Measurements from ENCODE around the gene PJVK. TPM values are rescaled to one million over a fixed set of nuclear protein-coding genes. Genes with fewer than 3 reads are reported as not detected.
A peak's percentile ranks its signal among the peaks of the same experiment; 100 is the strongest.

Gene PJVK
- total and polyA plus RNA-seq, 2 of the 13 experiments (the other 11 are each of a cell fraction or from before 2014, with no cell fraction given) = 1.2 to 2.6 TPM

- 0 out of 2 replicates have a peak, but pooled peaks have one; percentile 26 for TF ChIP-seq ZNF710 (CRISPR knock-in tag; IDR thresholded peaks at IDR 0.05; ENCODE audit: borderline replicate concordance)
- TF ChIP-seq NCOR1 (IDR thresholded peaks at IDR 0.05; ENCODE audit: borderline replicate concordance, low read length) = no peak
- no peak; the same call in 1 of the 2 replicates for TF ChIP-seq ARID5B (CRISPR knock-in tag; IDR thresholded peaks at IDR 0.05)
- TF ChIP-seq ZNF577 (CRISPR knock-in tag; IDR thresholded peaks at IDR 0.05; ENCODE audit: borderline replicate concordance, low read depth) = no peak
- no peak for TF ChIP-seq ZBTB26 (CRISPR knock-in tag; IDR thresholded peaks at IDR 0.05; ENCODE audit: borderline replicate concordance)
- TF ChIP-seq KDM3A (CRISPR knock-in tag; IDR thresholded peaks at IDR 0.05; ENCODE audit: low read depth) = peak; percentile 57; the same call in 1 of the 2 replicates
- no peak for TF ChIP-seq POGK (CRISPR knock-in tag; conservative IDR thresholded peaks at IDR 0.05)
- no peak for TF ChIP-seq CENPBD1 (CRISPR knock-in tag; IDR thresholded peaks at IDR 0.05; ENCODE audit: borderline replicate concordance, low read depth)
- no peak for TF ChIP-seq ZNF704 (CRISPR knock-in tag; IDR thresholded peaks at IDR 0.05; ENCODE audit: borderline replicate concordance)
- no peak for TF ChIP-seq ZNF790 (CRISPR knock-in tag; IDR thresholded peaks at IDR 0.05; ENCODE audit: borderline replicate concordance)
- no peak for TF ChIP-seq CEBPZ (IDR thresholded peaks at IDR 0.05; ENCODE audit: low read length)
- TF ChIP-seq TP53 (CRISPR knock-in tag; conservative IDR thresholded peaks at IDR 0.05) = no peak
These were observed 37.5 kb upstream of the PJVK start (continued) for GRCh38 chr2:178413472-178414265.
